H9 (cell line): ENCODE data around the gene SCAP. TPM values are rescaled to one million over a fixed set of nuclear protein-coding genes. Genes with fewer than 3 reads are reported as not detected.

Experiments used
- DNase-seq: peaks from one replicate; pipeline ENCODE4 v3.0.0-alpha.2; 2017
- H2AFZ ChIP-seq: one replicate; pipeline ENCODE4 v1.6.1; 2013; ENCODE audit warnings: mild to moderate bottlenecking, low read length, control low read depth, moderate library complexity
- H2AK5ac ChIP-seq: 2 replicates; pipeline ENCODE4 v1.6.1; 2013; ENCODE audit warnings: low read length, control low read depth, mixed read lengths; ENCODE audit not compliant: insufficient read length
- H2BK120ac ChIP-seq: one replicate; pipeline ENCODE4 v1.6.1; 2013; ENCODE audit warnings: low read depth, mild to moderate bottlenecking, low read length, control low read depth, inconsistent platforms; ENCODE audit not compliant: poor library complexity, severe bottlenecking
- H2BK12ac ChIP-seq: 2 replicates; pipeline ENCODE4 v1.6.1; 2013; ENCODE audit warnings: low read length, control low read depth, mixed read lengths, low read depth; ENCODE audit not compliant: insufficient read length
- H2BK15ac ChIP-seq: 2 replicates; pipeline ENCODE4 v1.6.1; 2013; ENCODE audit warnings: low read depth, low read length, control low read depth
- H2BK20ac ChIP-seq: one replicate; pipeline ENCODE4 v1.6.1; 2013; ENCODE audit warnings: low read depth, mild to moderate bottlenecking, low read length, control low read depth, inconsistent platforms; ENCODE audit not compliant: poor library complexity, severe bottlenecking
- H2BK5ac ChIP-seq: 2 replicates; pipeline ENCODE4 v1.6.1; 2013; ENCODE audit warnings: low read length, control low read depth, mixed read lengths; ENCODE audit not compliant: insufficient read length
- H3K14ac ChIP-seq: 2 replicates; pipeline ENCODE4 v1.6.1; 2013; ENCODE audit warnings: low read length, control low read depth; ENCODE audit not compliant: insufficient read depth
- H3K18ac ChIP-seq: 2 replicates; pipeline ENCODE4 v1.6.1; 2013; ENCODE audit warnings: low read depth, mild to moderate bottlenecking, mixed read lengths, low read length, control low read depth; ENCODE audit not compliant: insufficient read length
- H3K23ac ChIP-seq: 2 replicates; pipeline ENCODE4 v1.6.1; 2013; ENCODE audit warnings: low read length, control low read depth, mixed read lengths, low read depth; ENCODE audit not compliant: insufficient read length
- H3K23me2 ChIP-seq: 2 replicates; pipeline ENCODE4 v1.6.1; 2013; ENCODE audit warnings: low read depth, mild to moderate bottlenecking, mixed read lengths, low read length, control low read depth; ENCODE audit not compliant: insufficient read length, poor library complexity, severe bottlenecking
- H3K27ac ChIP-seq: 2 replicates; pipeline ENCODE4 v1.5.1; 2013; ENCODE audit warnings: low read length, control low read depth, mixed read lengths, low read depth; ENCODE audit not compliant: insufficient read length
- H3K27me3 ChIP-seq: 2 replicates; pipeline ENCODE4 v1.6.1; 2013; ENCODE audit warnings: low read length, control low read depth, inconsistent platforms; ENCODE audit not compliant: insufficient read depth
- H3K4ac ChIP-seq: 2 replicates; pipeline ENCODE4 v1.6.1; 2013; ENCODE audit warnings: low read depth, mild to moderate bottlenecking, control low read depth, inconsistent platforms, low read length, moderate library complexity
- H3K4me1 ChIP-seq: 2 replicates; pipeline ENCODE4 v1.6.1; 2013; ENCODE audit warnings: low read length, control low read depth, inconsistent platforms; ENCODE audit not compliant: insufficient read depth
- H3K4me2 ChIP-seq: 2 replicates; pipeline ENCODE4 v1.6.1; 2013; ENCODE audit warnings: low read length, control low read depth, mixed read lengths; ENCODE audit not compliant: insufficient read length, insufficient read depth
- H3K56ac ChIP-seq: 2 replicates; pipeline ENCODE4 v1.6.1; 2013; ENCODE audit warnings: low read depth, mild to moderate bottlenecking, mixed read lengths, low read length, control low read depth; ENCODE audit not compliant: insufficient read length
- H3K79me1 ChIP-seq: 2 replicates; pipeline ENCODE4 v1.6.1; 2013; ENCODE audit warnings: low read depth, mild to moderate bottlenecking, moderate library complexity, low read length, control low read depth, inconsistent platforms; ENCODE audit not compliant: insufficient read depth, poor library complexity, severe bottlenecking
- H3K79me2 ChIP-seq: 2 replicates; pipeline ENCODE4 v1.6.1; 2013; ENCODE audit warnings: low read length, control low read depth, inconsistent platforms; ENCODE audit not compliant: insufficient read depth
- H3K9ac ChIP-seq: 2 replicates; pipeline ENCODE4 v1.6.1; 2013; ENCODE audit warnings: low read length, control low read depth, mixed read lengths; ENCODE audit not compliant: insufficient read length; ENCODE audit errors: extremely low read depth
- H3K9me3 ChIP-seq: one replicate; pipeline ENCODE4 v1.6.1; 2013; ENCODE audit warnings: low read depth, low read length, inconsistent platforms; ENCODE audit not compliant: control insufficient read depth
- H3T11ph ChIP-seq: one replicate; pipeline ENCODE4 v1.6.1; 2013; ENCODE audit warnings: mild to moderate bottlenecking, low read length, control low read depth, inconsistent platforms
- H4K20me1 ChIP-seq: one replicate; pipeline ENCODE4 v1.6.1; 2013; ENCODE audit not compliant: control insufficient read depth, insufficient read length, insufficient read depth
- H4K5ac ChIP-seq: 2 replicates; pipeline ENCODE4 v1.6.1; 2013; ENCODE audit warnings: low read depth, mild to moderate bottlenecking, mixed read lengths, low read length, control low read depth; ENCODE audit not compliant: insufficient read length
- H4K8ac ChIP-seq: replicated peaks from 2 replicates; pipeline ENCODE4 v1.6.1; 2013; ENCODE audit warnings: low read length, control low read depth, mixed read lengths, low read depth; ENCODE audit not compliant: insufficient read length
- H4K91ac ChIP-seq: 2 replicates; pipeline ENCODE4 v1.6.1; 2013; ENCODE audit warnings: low read depth, mild to moderate bottlenecking, moderate library complexity, mixed read lengths, low read length, control low read depth; ENCODE audit not compliant: insufficient read length
- H3K27ac Mint-ChIP-seq, 3 experiments: 2 replicates in 2 of 3; 3 replicates in 1 of 3; pipeline ENCODE4 v1.8.0; 2020 to 2021; ENCODE audit warnings: mixed read lengths in 3 of 3, mild to moderate bottlenecking in 1 of 3, moderate library complexity in 1 of 3
- H3K27me3 Mint-ChIP-seq: 2 replicates; pipeline ENCODE4 v1.8.0; 2021; ENCODE audit warnings: low read depth, mild to moderate bottlenecking, moderate library complexity, mixed read lengths
- H3K36me3 Mint-ChIP-seq, 3 experiments: 2 replicates in 2 of 3; 3 replicates in 1 of 3; pipeline ENCODE4 v1.8.0; 2020 to 2021; ENCODE audit warnings: low read depth in 3 of 3, mixed read lengths in 3 of 3; ENCODE audit not compliant: insufficient read depth in 1 of 3
- H3K4me1 Mint-ChIP-seq, 2 experiments: 2 replicates each; pipeline ENCODE4 v1.8.0; 2020; ENCODE audit warnings: mixed read lengths in 2 of 2
- H3K4me3 Mint-ChIP-seq, 2 experiments: 2 replicates in 1 of 2; 3 replicates in 1 of 2; pipeline ENCODE4 v1.8.0; 2020 to 2021; ENCODE audit warnings: mild to moderate bottlenecking in 2 of 2, mixed read lengths in 2 of 2, moderate library complexity in 1 of 2
- H3K9me3 Mint-ChIP-seq, 2 experiments: 2 replicates in 1 of 2; 3 replicates in 1 of 2; pipeline ENCODE4 v1.8.0; 2020; ENCODE audit warnings: mild to moderate bottlenecking in 2 of 2, mixed read lengths in 2 of 2, moderate library complexity in 1 of 2
- CTCF ChIP-seq: fragments of 200-600 bp; sonication (generic); conservative IDR thresholded peaks from 3 replicates; pipeline ENCODE4 v1.8.0; 2021; ENCODE audit warnings: antibody characterized with exemption, mild to moderate bottlenecking
- WGBS: extraction: QIAGEN DNeasy Blood & Tissue Kit; methylation state at CpG from one replicate; pipeline ENCODE4 v1.1.7; 2013; ENCODE audit warnings: missing lambda C conversion rate, low lambda C conversion rate, mixed read lengths; ENCODE audit not compliant: insufficient read length; ENCODE audit errors: extremely low coverage; 5-methylcytosine and 5-hydroxymethylcytosine counted together
- total RNA-seq: library from RNA; stranded (reverse); gene quantifications from 2 replicates; pipeline ENCODE4 v1.2.1, GENCODE V29; 2021

The SCAP gene
- total RNA-seq, 1 experiment from 2014 or later: 104 TPM

DNA sequence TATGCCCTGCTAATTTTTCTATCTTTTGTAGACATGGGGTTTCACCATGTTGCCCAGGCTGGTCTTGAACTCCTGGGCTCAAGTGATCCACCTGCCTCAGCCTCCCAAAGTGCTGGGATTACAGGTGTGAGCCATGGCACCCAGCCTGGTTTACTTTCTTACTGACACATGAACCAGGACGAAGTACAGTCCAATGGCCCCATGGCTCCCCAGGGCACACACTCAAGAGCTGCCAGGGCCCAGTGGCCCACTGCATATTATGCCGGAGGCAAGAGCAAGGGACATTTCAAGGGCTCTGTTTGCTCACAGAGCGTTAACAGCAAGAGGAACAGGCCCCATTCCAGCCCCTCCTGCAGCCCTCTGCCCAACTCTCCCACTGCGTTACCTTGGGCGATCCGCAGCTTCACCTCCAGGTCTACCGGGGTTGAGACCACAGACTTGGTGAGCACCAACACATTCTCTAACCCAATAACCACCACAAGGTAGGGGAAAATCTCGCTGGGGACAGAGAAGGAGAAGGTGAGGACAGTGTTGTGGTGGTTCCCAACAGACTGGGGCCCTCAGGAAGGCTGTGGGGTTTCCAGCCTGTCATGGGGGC lies 52.1 kb downstream of the SCAP start:
- Histone ChIP-seq H3K4me1 (no peaks in the 10 kb centered on the region), H3K23me2 (no peaks in the 10 kb centered on the region), H2BK20ac (no peak overlapping the region), H4K91ac (no peak overlapping the region), H3K9me3 (no peaks in the 10 kb centered on the region), H3K23ac (no peak overlapping the region), H2BK120ac (no peak overlapping the region), H2BK5ac (no peak overlapping the region), H2BK15ac (no peak overlapping the region), H3K27me3 (no peaks in the 10 kb centered on the region), H4K5ac (no peak overlapping the region), H4K20me1 (peaks cover 2% of the 10 kb centered on the region), H3T11ph (no peak overlapping the region), H2AK5ac (no peak overlapping the region), H3K27ac (no peak overlapping the region), H2BK12ac (no peak overlapping the region), H3K56ac (no peak overlapping the region), H3K18ac (no peak overlapping the region), H3K14ac (no peak overlapping the region), H3K4me2 (no peak overlapping the region), H3K79me1 (no peaks in the 10 kb centered on the region), H2AFZ (no peak overlapping the region), H4K8ac (no peak overlapping the region), H3K9ac (no peak overlapping the region), H3K4ac (no peak overlapping the region), H3K79me2 (no peaks in the 10 kb centered on the region)
- DNase-seq: no peak
- TF ChIP-seq CTCF: no peak
- Mint-ChIP-seq H3K9me3 (no peaks in the 10 kb centered on the region; a peak in 1 of 5 replicates), H3K36me3 (peaks cover 23 to 64% (median 42%) of the 10 kb centered on the region in 3 experiments), H3K27ac (peak overlapping the region in 1 of 3 experiments; percentile 52; a peak in 1 of 7 replicates), H3K4me1 (peaks cover 6 to 11% of the 10 kb centered on the region in 2 experiments), H3K4me3 (no peak overlapping the region; a peak in 1 of 5 replicates), H3K27me3 (no peaks in the 10 kb centered on the region; the same call in 1 of the 2 replicates)
- WGBS: no CpG with 5 or more reads among the region's 8 CpGs
